GM06990 (cell line): ENCODE results near the gene STAT5A.

Experiments used
- DNase-seq: peaks from one replicate; pipeline ENCODE4 v3.0.0-alpha.2; 2011; ENCODE audit not compliant: insufficient read length; ENCODE audit errors: extremely low read depth
- H3K27me3 ChIP-seq: replicated peaks from 2 replicates; pipeline ENCODE4 v1.6.0; 2011; ENCODE audit warnings: low read length; ENCODE audit not compliant: control insufficient read depth, insufficient read depth
- H3K36me3 ChIP-seq: 2 replicates; pipeline ENCODE4 v1.5.1; 2011; ENCODE audit warnings: low read length; ENCODE audit not compliant: control insufficient read depth, insufficient read depth
- H3K4me3 ChIP-seq: replicated peaks from 2 replicates; pipeline ENCODE4 v1.5.1; 2011; ENCODE audit warnings: low read depth, mild to moderate bottlenecking, control low read depth, low read length
- TF ChIP-seq, protein P1 (sequence below): IDR thresholded peaks from 2 replicates; pipeline ENCODE4 v1.5.1; 2011; ENCODE audit warnings: low read length, control low read depth, mild to moderate bottlenecking, inconsistent platforms; ENCODE audit not compliant: insufficient read depth, poor library complexity, severe bottlenecking

Gene STAT5A

DNA sequence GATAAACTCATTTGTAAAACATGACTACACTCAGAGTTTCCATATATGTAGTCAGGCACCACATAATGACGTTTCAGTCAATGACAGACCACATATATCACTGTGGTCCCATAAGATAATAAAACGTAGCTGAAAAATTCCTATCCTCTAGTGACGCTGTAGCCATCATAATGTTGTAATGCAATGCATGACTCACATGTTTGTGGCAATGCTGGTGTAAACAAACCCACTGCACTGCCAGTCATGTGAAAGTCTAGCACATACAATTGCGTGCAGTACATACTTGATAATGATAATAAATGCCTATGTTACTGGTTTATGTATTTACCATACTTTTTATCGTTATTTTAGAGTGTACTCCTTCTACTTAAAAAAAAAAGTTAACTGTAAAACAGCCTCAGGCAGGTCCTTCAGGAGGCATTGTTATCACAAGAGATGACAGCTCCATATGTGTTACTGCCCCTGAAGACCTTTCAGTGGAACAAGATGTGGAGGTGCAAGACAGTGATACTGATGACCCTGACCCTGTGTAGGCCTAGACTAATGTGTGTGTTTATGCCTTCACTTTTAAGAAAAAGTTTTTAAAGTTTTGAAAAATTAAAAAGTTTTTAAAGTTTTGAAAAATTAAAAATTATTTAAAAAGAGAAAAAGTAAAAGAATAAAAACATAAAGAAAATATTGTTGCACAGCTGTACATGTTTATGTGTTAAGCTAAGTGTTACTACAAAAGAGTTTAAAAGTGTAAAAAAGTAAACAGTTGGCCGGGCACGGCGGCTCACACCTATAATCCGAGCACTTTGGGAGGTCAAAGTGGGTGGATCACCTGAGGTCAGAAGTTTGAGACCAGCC is 21.2 kb upstream of the STAT5A start:
- Histone ChIP-seq H3K4me3 (no peak overlapping the region), H3K27me3 (no peaks in the 10 kb centered on the region), H3K36me3 (no peaks in the 10 kb centered on the region)
- no peak for DNase-seq
- TF ChIP-seq, protein P1, sequence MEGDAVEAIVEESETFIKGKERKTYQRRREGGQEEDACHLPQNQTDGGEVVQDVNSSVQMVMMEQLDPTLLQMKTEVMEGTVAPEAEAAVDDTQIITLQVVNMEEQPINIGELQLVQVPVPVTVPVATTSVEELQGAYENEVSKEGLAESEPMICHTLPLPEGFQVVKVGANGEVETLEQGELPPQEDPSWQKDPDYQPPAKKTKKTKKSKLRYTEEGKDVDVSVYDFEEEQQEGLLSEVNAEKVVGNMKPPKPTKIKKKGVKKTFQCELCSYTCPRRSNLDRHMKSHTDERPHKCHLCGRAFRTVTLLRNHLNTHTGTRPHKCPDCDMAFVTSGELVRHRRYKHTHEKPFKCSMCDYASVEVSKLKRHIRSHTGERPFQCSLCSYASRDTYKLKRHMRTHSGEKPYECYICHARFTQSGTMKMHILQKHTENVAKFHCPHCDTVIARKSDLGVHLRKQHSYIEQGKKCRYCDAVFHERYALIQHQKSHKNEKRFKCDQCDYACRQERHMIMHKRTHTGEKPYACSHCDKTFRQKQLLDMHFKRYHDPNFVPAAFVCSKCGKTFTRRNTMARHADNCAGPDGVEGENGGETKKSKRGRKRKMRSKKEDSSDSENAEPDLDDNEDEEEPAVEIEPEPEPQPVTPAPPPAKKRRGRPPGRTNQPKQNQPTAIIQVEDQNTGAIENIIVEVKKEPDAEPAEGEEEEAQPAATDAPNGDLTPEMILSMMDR: no peak

DNA sequence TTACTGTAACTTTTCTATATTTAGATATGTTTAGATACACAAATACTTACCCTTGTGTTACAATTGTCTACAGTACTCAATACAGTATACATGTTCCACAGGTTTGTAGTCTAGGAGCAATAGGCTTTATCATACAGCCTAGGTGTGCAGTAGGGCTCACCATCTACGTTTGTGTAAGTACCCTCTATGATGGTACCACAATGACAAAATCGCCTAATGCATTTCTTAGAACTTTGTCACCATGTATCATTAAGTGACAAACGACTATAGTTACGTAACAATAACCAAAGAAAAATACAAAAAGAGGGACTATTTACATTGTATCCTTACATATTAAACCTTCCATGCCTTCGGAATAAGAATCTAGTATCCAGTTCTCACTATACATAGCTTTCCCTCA is 20.1 kb upstream of the STAT5A start:
- H3K4me3 ChIP-seq: no peak overlapping the region
- H3K36me3 ChIP-seq: no peaks in the 10 kb centered on the region
- TF ChIP-seq, protein P1: no peak
- no peaks in the 10 kb centered on the region for H3K27me3 ChIP-seq
- no peak for DNase-seq

GRCh38 chr17:42270170-42270535 is 18.1 kb upstream of the STAT5A start:
- Histone ChIP-seq H3K27me3 (no peaks in the 10 kb centered on the region), H3K4me3 (no peak overlapping the region), H3K36me3 (no peaks in the 10 kb centered on the region)
- no peak for DNase-seq
- TF ChIP-seq, protein P1: no peak

GRCh38 chr17:42270596-42270995 is 17.7 kb upstream of the STAT5A start:
- TF ChIP-seq, protein P1: no peak
- no peak overlapping the region for H3K4me3 ChIP-seq
- DNase-seq: no peak
- no peaks in the 10 kb centered on the region for H3K36me3 ChIP-seq
- no peaks in the 10 kb centered on the region for H3K27me3 ChIP-seq

- DNase-seq: no peak
- H3K36me3 ChIP-seq: no peaks in the 10 kb centered on the region
- no peak overlapping the region for H3K4me3 ChIP-seq
- TF ChIP-seq, protein P1: no peak
- H3K27me3 ChIP-seq: no peaks in the 10 kb centered on the region
Observed at GRCh38 chr17:42271006-42271778, 17.1 kb upstream of the STAT5A start.
